Amniotic stem cell (primary cell): ENCODE data around the gene MAGED4B.
"Not testable (repeated sequence)": the region's sequence is repeated elsewhere in the genome, so short reads cannot be mapped to it uniquely, and the experiment has no call there.

ENCODE experiments used
- DNase-seq: peaks from one replicate; lab custom pipeline; 2025; lab: John Stamatoyannopoulos, UW

MAGED4B gene, protein sequence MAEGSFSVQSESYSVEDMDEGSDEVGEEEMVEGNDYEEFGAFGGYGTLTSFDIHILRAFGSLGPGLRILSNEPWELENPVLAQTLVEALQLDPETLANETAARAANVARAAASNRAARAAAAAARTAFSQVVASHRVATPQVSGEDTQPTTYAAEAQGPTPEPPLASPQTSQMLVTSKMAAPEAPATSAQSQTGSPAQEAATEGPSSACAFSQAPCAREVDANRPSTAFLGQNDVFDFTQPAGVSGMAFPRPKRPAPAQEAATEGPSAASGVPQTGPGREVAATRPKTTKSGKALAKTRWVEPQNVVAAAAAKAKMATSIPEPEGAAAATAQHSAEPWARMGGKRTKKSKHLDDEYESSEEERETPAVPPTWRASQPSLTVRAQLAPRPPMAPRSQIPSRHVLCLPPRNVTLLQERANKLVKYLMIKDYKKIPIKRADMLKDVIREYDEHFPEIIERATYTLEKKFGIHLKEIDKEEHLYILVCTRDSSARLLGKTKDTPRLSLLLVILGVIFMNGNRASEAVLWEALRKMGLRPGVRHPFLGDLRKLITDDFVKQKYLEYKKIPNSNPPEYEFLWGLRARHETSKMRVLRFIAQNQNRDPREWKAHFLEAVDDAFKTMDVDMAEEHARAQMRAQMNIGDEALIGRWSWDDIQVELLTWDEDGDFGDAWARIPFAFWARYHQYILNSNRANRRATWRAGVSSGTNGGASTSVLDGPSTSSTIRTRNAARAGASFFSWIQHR

DNA sequence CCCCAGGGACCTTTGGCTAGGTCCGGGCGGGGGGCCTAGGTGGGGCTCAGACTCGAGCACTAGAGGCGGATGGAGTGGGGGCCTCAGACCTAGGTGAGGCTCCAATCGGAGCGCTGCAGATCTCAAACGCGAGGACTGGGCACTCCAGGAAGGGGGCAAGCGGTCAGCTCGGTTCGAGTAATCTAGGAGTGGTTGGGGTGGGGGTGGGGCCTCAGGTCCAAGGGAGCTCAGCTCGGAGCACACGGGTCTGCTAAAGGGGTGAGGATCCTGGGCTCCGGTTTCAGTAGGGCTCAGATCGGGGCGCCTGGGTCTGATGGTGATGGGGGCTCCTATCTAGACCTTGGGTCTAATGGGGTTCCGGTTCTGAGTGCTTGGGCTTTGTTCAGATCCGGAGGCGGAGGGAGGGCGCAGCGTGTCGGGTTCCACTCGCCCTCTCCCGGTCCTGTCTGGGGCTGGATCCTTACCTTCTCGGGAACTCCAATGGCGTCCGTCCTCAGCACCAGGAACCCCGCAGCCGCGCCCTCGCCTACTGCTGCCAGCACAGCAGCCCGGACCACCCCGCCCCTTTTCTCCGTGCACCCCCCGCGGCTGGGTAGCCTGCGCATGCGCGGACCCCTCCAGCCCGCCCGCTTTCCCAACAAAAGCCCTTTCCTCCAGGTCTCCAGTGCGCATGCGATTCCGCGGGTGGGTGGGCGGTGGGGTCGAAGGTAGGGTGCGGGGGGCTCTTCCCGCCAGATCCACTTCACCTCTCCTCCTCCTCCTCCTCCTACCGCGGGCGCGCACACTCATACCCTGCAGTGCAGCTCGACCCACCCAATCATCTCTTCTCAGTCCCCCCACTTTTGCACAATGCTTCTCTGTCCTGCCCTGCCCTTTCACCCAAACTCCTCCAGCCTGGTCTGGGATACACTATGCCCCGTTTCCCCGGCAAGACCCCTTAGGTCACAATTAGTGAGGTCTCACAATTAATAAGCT is at the start of gene MAGED4B:
Gene MAGED4B (minus strand): TSS at position 518 of the 975 bp plus-strand sequence. CDS start 1,011 bp downstream, outside the sequence.
- DNase-seq, result not testable (repeated sequence)

DNA sequence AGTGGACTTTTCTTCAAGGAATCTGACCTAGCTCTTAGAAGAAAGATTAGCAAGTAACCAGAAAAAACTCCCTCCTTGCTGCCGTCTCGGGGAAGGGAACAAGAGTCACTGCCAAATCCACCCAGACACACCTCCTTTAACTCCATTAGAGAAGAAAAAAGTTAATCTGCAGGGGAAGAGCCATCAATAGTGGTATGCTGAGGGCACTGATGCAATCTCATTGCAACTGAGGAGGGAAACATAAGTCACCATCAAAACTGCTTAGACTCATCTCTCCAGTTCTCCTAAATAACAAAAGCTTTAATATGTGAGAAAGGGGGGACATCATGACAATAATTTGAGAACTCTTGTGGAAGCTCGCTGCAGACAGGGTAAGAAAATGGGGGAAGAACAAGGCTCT is 49.3 kb upstream of the MAGED4B start:
- no peak for DNase-seq

DNA sequence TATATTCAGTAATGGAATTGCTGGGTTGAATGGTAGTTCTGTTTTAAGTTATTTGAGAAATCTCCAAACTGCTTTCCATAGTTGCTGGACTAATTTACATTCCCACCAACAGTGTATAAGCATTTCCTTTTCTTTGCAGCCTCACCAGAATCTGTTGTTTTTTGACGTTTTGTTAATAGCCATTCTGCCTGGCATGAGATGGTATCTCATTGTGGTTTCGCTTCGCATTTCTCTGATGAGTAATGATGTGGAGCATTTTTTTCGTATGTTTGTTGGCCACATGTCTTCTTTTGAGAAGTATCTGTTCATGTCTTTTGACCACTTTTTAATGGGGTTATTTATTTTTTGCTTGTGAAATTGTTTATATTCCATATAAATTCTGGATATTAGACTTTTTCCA is 13.6 kb upstream of the MAGED4B start:
- DNase-seq, result no peak

DNA sequence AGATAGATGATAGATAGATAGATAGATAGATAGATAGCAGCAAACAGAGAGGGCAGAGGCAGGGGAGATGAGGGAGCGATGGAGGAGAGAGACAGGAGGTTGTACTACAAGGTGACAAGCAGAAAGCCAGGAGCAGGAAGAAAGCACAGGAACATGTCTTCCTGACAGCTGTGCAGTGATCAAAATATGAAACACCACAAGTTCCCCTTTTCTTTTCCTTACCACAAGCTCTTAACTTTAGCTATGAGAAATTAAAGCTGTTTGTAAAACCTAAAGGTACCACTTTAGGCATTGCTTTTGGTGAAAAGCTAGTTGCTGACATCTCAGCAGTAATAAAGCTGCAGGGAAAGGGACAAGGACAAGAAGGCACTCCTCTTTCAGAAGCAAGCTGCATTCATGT is 9.1 kb upstream of the MAGED4B start:
- no peak for DNase-seq

DNA sequence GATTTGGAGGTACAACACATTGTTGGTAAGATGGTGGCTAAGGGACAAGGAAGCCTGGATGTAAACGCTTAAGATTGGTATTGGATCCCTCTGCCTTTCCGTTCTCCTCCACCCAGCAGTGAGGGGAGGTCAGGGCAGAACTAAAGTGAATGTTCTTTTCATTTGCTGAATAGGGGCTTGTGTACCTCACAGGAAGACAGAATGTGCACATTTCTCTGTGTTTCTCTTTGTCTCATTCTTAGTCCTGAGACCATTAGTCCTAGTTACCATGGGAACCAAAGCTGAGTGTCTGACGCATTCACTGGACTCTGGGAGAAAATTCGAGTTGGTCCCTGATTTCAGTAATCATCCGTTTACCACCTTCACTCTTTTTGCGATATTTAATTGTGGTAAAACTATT is 26.7 kb downstream of the MAGED4B start:
- not testable (repeated sequence) for DNase-seq

DNA sequence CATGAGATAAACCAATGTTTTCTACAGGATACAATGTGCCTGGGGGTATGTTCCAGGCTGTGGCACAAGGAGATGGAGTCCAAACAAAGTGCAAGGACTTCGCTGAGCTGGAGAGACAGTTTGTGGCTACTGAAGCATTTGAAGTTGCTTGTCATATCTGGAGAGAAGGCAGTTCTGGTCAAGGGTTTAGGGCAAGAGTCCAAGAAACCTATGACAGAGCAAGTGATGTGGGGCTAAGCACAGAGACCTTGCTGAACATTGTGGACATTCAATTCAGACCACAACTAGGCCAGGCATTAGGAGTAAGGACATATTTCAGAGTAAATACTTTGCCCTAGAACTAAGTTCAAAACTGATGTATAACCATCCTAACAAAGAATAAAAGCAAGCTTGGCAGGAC is 34.8 kb downstream of the MAGED4B start:
- no peak for DNase-seq

DNA sequence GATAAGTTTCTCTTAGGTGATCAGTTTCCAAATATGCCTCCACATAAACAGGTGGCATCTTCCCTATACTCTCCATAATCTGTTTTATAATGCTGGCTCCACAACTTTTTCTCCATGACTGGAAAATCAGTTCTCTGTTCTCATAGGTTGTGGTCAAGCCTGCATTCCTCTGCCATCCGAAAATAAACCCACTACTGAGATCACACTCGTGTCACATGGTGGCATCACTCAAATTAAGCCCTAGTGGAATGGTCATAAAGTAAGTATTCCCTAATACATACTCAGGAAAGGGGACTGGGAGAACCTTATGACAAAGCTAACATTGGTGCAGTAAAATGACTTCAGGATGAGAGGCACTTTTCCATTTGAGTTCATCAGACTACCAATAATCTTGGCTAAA is 37.6 kb downstream of the MAGED4B start:
- no peak for DNase-seq

DNA sequence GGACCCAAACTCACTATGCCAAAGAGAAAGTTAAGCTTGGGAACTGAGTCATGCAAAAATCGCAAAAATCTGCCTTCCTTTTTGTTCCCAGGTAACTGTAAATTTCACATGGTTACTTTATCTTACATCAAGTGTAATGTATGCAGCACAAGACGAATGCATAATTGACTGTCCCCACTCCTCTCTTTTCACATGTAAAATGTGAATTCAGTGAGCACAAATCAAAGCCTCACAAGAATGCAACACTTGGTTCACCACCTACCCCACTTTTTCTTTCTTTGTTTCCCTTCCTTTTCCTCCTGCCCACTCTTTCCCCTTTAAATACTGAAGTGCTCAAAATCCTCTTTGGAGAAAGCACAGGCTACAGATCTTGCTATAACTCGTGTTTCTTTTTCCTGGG is 53.2 kb downstream of the MAGED4B start:
- DNase-seq, result no peak
